ENCODE data around the gene KCNJ4.
"Not testable (repeated sequence)": the region's sequence is repeated elsewhere in the genome, so short reads cannot be mapped to it uniquely, and the experiment has no call there.

Gene KCNJ4

GRCh38 chr22:38388506-38389427 lies 66.2 kb downstream of the KCNJ4 start:
- DNase-seq (ENCODE audit: low read depth in 1 of 2, low spot score in 1 of 2): not testable (repeated sequence)

GRCh38 chr22:38386918-38387317 lies 68.1 kb downstream of the KCNJ4 start:
- DNase-seq (ENCODE audit: low read depth in 1 of 2, low spot score in 1 of 2): not testable (repeated sequence)

GRCh38 chr22:38383417-38383816 lies 71.6 kb downstream of the KCNJ4 start:
- no peak for DNase-seq (ENCODE audit: low read depth in 1 of 2, low spot score in 1 of 2)

- not testable (repeated sequence) for DNase-seq (ENCODE audit: low read depth in 1 of 2, low spot score in 1 of 2)
Measured at GRCh38 chr22:38381371-38381770, 73.6 kb downstream of the KCNJ4 start.

Data from activated T-helper 1 cell treated with anti-CD3 and anti-CD28 coated beads, Interleukin-2, amount 50 U/mL, for 16 hours (primary cell).